D721Med (cell line): ENCODE results near the gene TSC22D1.

Experiments used
- DNase-seq: peaks from one replicate; pipeline ENCODE4 v3.0.0; 2011; ENCODE audit warnings: low spot score; ENCODE audit not compliant: insufficient read length
- FAIRE-seq: peaks from 2 replicates; lab custom pipeline; 2011; peaks lifted over from hg19 to GRCh38; lab: Jason Lieb, UNC
- CTCF ChIP-seq: IDR thresholded peaks from 2 replicates; pipeline ENCODE4 v1.5.1; 2012; ENCODE audit warnings: mild to moderate bottlenecking, control low read depth; ENCODE audit not compliant: insufficient read depth; ENCODE audit errors: missing control alignments

TSC22D1 gene

GRCh38 chr13:44411841-44412240, 164.3 kb downstream of the TSC22D1 start:
- no peak for TF ChIP-seq CTCF
- FAIRE-seq (no peak), DNase-seq (no peak)

GRCh38 chr13:44410328-44410859, 165.7 kb downstream of the TSC22D1 start:
- DNase-seq (no peak), FAIRE-seq (no peak)
- TF ChIP-seq CTCF, result no peak

GRCh38 chr13:44409595-44409994, 166.5 kb downstream of the TSC22D1 start:
- TF ChIP-seq CTCF, result no peak
- FAIRE-seq (no peak), DNase-seq (no peak)

GRCh38 chr13:44407891-44408290, 168.2 kb downstream of the TSC22D1 start:
- DNase-seq, result no peak
- no peak for FAIRE-seq
- no peak for TF ChIP-seq CTCF

- no peak for TF ChIP-seq CTCF
- no peak for FAIRE-seq
- DNase-seq, result no peak
Measured at GRCh38 chr13:44407379-44407778, 168.8 kb downstream of the TSC22D1 start.

GRCh38 chr13:44406617-44407016, 169.5 kb downstream of the TSC22D1 start:
- TF ChIP-seq CTCF, result no peak
- no peak for FAIRE-seq

GRCh38 chr13:44404261-44405132, 171.6 kb downstream of the TSC22D1 start:
- no peak for TF ChIP-seq CTCF
- no peak for DNase-seq
- FAIRE-seq, result no peak

More at GRCh38 chr13:44406617-44407016, 169.5 kb downstream of the TSC22D1 start:
- DNase-seq, result no peak
